Liver (tissue), 3 donors: Measurements from ENCODE around the gene DHRS2.

Experiments used
- CTCF ChIP-seq: fragments of 150-350 bp; IDR thresholded peaks from 2 replicates; pipeline ENCODE4 v1.5.1; 2017; ENCODE audit warnings: improper control_type of control experiment, low read depth, low read length; ENCODE audit not compliant: missing input control
- EGR1 ChIP-seq, 2 donors: IDR thresholded peaks; 2 replicates each; pipeline ENCODE4 v1.6.1; 2016 to 2018; ENCODE audit warnings: antibody characterized with exemption in 2 of 2, low read depth in 2 of 2
- GABPA ChIP-seq, 2 donors: IDR thresholded peaks in 1 of 2; conservative IDR thresholded peaks in 1 of 2; 2 replicates each; pipeline ENCODE4 v1.6.1; 2016; ENCODE audit warnings: antibody characterized with exemption in 2 of 2, mild to moderate bottlenecking in 1 of 2, moderate library complexity in 1 of 2
- HNF4A ChIP-seq, 2 donors: conservative IDR thresholded peaks; 2 replicates each; pipeline ENCODE4 v1.6.1; 2016; ENCODE audit warnings: antibody characterized with exemption in 2 of 2, mild to moderate bottlenecking in 2 of 2
- MAX ChIP-seq: IDR thresholded peaks from 2 replicates; pipeline ENCODE4 v1.6.1; 2016; ENCODE audit warnings: antibody characterized with exemption
- NR2F2 ChIP-seq: IDR thresholded peaks from 2 replicates; pipeline ENCODE4 v1.6.1; 2016; ENCODE audit warnings: antibody characterized with exemption
- RAD21 ChIP-seq, 2 donors: IDR thresholded peaks; 2 replicates each; pipeline ENCODE4 v1.6.1; 2016; ENCODE audit warnings: antibody characterized with exemption in 2 of 2, mild to moderate bottlenecking in 2 of 2
- RXRA ChIP-seq, 2 donors: IDR thresholded peaks; 2 replicates each; pipeline ENCODE4 v1.6.1; 2017 to 2018; ENCODE audit warnings: antibody characterized with exemption in 2 of 2, mild to moderate bottlenecking in 1 of 2
- SP1 ChIP-seq: IDR thresholded peaks from 2 replicates; pipeline ENCODE4 v1.6.1; 2018; ENCODE audit warnings: antibody characterized with exemption, mild to moderate bottlenecking
- TAF1 ChIP-seq: conservative IDR thresholded peaks from 2 replicates; pipeline ENCODE4 v1.6.1; 2016; ENCODE audit warnings: antibody characterized with exemption, mild to moderate bottlenecking
- TF ChIP-seq, protein P1 (sequence below): IDR thresholded peaks from 2 replicates; pipeline ENCODE4 v1.6.1; 2016; ENCODE audit warnings: antibody characterized with exemption, mild to moderate bottlenecking
- TF ChIP-seq, protein P2 (sequence below): IDR thresholded peaks from 2 replicates; pipeline ENCODE4 v1.6.1; 2016; ENCODE audit warnings: antibody characterized with exemption
- donor health status: healthy.
- donor health status: healthy.

DNA sequence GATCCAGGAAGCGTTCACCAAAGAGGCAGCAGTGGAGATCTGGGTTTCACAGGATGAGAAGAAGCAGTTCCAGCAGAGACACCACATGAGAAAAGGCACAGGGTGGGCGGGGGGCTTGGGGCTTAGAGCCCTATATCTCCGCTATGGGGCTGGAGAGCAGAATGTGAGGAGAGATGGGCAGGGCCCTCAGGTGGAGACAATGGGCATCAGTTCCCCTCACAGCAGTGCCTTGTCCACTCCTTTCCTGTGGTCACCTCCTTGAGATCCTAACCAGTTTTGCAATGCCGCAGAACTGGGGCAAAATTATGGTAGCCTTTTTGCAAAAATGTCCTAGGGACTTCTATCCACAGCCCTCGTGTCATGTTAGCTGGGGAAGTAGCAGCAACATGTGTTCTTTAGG, 27.5 kb downstream of the DHRS2 start:
- TF ChIP-seq CTCF: no peak
- TF ChIP-seq EGR1 (IDR thresholded peaks at IDR 0.05; ENCODE audit: low read depth in 2 of 2): no peak
- TF ChIP-seq, protein P1, sequence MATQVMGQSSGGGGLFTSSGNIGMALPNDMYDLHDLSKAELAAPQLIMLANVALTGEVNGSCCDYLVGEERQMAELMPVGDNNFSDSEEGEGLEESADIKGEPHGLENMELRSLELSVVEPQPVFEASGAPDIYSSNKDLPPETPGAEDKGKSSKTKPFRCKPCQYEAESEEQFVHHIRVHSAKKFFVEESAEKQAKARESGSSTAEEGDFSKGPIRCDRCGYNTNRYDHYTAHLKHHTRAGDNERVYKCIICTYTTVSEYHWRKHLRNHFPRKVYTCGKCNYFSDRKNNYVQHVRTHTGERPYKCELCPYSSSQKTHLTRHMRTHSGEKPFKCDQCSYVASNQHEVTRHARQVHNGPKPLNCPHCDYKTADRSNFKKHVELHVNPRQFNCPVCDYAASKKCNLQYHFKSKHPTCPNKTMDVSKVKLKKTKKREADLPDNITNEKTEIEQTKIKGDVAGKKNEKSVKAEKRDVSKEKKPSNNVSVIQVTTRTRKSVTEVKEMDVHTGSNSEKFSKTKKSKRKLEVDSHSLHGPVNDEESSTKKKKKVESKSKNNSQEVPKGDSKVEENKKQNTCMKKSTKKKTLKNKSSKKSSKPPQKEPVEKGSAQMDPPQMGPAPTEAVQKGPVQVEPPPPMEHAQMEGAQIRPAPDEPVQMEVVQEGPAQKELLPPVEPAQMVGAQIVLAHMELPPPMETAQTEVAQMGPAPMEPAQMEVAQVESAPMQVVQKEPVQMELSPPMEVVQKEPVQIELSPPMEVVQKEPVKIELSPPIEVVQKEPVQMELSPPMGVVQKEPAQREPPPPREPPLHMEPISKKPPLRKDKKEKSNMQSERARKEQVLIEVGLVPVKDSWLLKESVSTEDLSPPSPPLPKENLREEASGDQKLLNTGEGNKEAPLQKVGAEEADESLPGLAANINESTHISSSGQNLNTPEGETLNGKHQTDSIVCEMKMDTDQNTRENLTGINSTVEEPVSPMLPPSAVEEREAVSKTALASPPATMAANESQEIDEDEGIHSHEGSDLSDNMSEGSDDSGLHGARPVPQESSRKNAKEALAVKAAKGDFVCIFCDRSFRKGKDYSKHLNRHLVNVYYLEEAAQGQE: no peak
- TF ChIP-seq MAX: no peak
- no peak for TF ChIP-seq TAF1
- TF ChIP-seq HNF4A (conservative IDR thresholded peaks at IDR 0.05): no peak
- TF ChIP-seq SP1: no peak
- TF ChIP-seq RXRA (IDR thresholded peaks at IDR 0.05): no peak
- TF ChIP-seq GABPA (IDR thresholded peaks at IDR 0.05 in 1 of 2, conservative IDR thresholded peaks at IDR 0.05 in 1 of 2): no peak
- TF ChIP-seq NR2F2: no peak
- TF ChIP-seq, protein P2, sequence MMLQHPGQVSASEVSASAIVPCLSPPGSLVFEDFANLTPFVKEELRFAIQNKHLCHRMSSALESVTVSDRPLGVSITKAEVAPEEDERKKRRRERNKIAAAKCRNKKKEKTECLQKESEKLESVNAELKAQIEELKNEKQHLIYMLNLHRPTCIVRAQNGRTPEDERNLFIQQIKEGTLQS: no peak
- TF ChIP-seq RAD21 (IDR thresholded peaks at IDR 0.05): no peak
